GM23338 (cell line): Measurements from ENCODE around the gene ZNF35. TPM values are rescaled to one million over a fixed set of nuclear protein-coding genes. Genes with fewer than 3 reads are reported as not detected.

Source experiments
- ATAC-seq: fragments of 200-7000 bp; cut with Tn5 transposase; 3 replicates; pipeline ENCODE4 v1.9.1; 2020
- DNase-seq: peaks from one replicate; pipeline ENCODE4 v3.0.0-alpha.2; 2015; ENCODE audit warnings: low spot score
- H2AFZ ChIP-seq: fragments of 200-600 bp; sonication (generic); 2 replicates; pipeline ENCODE4 v1.8.0; 2016; ENCODE audit warnings: antibody characterized with exemption, mild to moderate bottlenecking, moderate library complexity
- H3F3A ChIP-seq: fragments of 200-600 bp; sonication (generic); replicated peaks from 2 replicates; pipeline ENCODE4 v1.8.0; 2017; ENCODE audit warnings: antibody characterized with exemption, mixed run types, low read depth
- H3K27ac ChIP-seq: fragments of 200-600 bp; sonication (generic); 2 replicates; pipeline ENCODE4 v1.6.1; 2016; ENCODE audit warnings: low read depth
- H3K27me3 ChIP-seq: fragments of 200-600 bp; sonication (generic); 2 replicates; pipeline ENCODE4 v1.8.0; 2016; ENCODE audit warnings: mild to moderate bottlenecking, mixed run types, moderate library complexity; ENCODE audit not compliant: insufficient read depth
- H3K36me3 ChIP-seq: fragments of 200-600 bp; sonication (generic); 2 replicates; pipeline ENCODE4 v1.8.0; 2016; ENCODE audit warnings: mild to moderate bottlenecking; ENCODE audit not compliant: insufficient read depth
- H3K4me1 ChIP-seq: fragments of 200-600 bp; sonication (generic); 2 replicates; pipeline ENCODE4 v1.8.0; 2016; ENCODE audit warnings: mild to moderate bottlenecking, moderate library complexity; ENCODE audit not compliant: insufficient read depth
- H3K4me2 ChIP-seq: fragments of 200-600 bp; sonication (generic); 2 replicates; pipeline ENCODE4 v1.7.1; 2017; ENCODE audit warnings: mixed run types
- H3K4me3 ChIP-seq: fragments of 200-600 bp; sonication (generic); 2 replicates; pipeline ENCODE4 v1.6.1; 2016; ENCODE audit warnings: mixed run types
- H3K79me2 ChIP-seq: fragments of 200-600 bp; sonication (generic); replicated peaks from 2 replicates; pipeline ENCODE4 v1.8.0; 2017; ENCODE audit warnings: mild to moderate bottlenecking; ENCODE audit not compliant: insufficient read depth
- H3K9me2 ChIP-seq: fragments of 200-600 bp; sonication (generic); 2 replicates; pipeline ENCODE4 v1.8.0; 2017; ENCODE audit not compliant: insufficient read depth
- H4K20me1 ChIP-seq: fragments of 200-600 bp; sonication (generic); replicated peaks from 2 replicates; pipeline ENCODE4 v1.8.0; 2017; ENCODE audit warnings: mild to moderate bottlenecking; ENCODE audit not compliant: insufficient read depth
- H3K27ac Mint-ChIP-seq: 2 replicates; pipeline ENCODE4 v1.8.0; 2020; ENCODE audit warnings: inconsistent platforms, mild to moderate bottlenecking, moderate library complexity, mixed read lengths
- H3K27me3 Mint-ChIP-seq: 3 replicates; pipeline ENCODE4 v1.8.0; 2022; ENCODE audit warnings: low read depth, mild to moderate bottlenecking, moderate library complexity, mixed read lengths, inconsistent platforms; ENCODE audit not compliant: insufficient read depth, poor library complexity
- H3K36me3 Mint-ChIP-seq: 3 replicates; pipeline ENCODE4 v1.8.0; 2021; ENCODE audit warnings: low read depth, mild to moderate bottlenecking, inconsistent platforms, moderate library complexity, mixed read lengths
- H3K4me1 Mint-ChIP-seq: 3 replicates; pipeline ENCODE4 v1.8.0; 2020; ENCODE audit warnings: mild to moderate bottlenecking, inconsistent platforms, mixed read lengths
- H3K4me3 Mint-ChIP-seq: 3 replicates; pipeline ENCODE4 v1.8.0; 2021; ENCODE audit warnings: moderate library complexity, mild to moderate bottlenecking, inconsistent platforms, mixed read lengths
- H3K9me3 Mint-ChIP-seq: 3 replicates; pipeline ENCODE4 v1.8.0; 2020; ENCODE audit warnings: moderate library complexity, mild to moderate bottlenecking, inconsistent platforms, mixed read lengths
- CREB1 ChIP-seq: fragments of 250-450 bp; sonication (Bioruptor Pico); IDR thresholded peaks from 2 replicates; pipeline ENCODE4 v1.5.0; 2020; ENCODE audit warnings: low read depth, mild to moderate bottlenecking, moderate library complexity
- ETS1 ChIP-seq: IDR thresholded peaks from 2 replicates; pipeline ENCODE4 v1.6.1; 2016; ENCODE audit warnings: antibody characterized with exemption
- EZH2 ChIP-seq: fragments of 200-600 bp; sonication (generic); IDR thresholded peaks from one replicate; pipeline ENCODE4 v1.8.0; 2017; ENCODE audit warnings: antibody characterized with exemption, mild to moderate bottlenecking, low read depth; ENCODE audit not compliant: unreplicated experiment
- EZH2phosphoT487 ChIP-seq: fragments of 200-600 bp; sonication (generic); IDR thresholded peaks from one replicate; pipeline ENCODE4 v1.8.1; 2018; ENCODE audit warnings: antibody characterized with exemption; ENCODE audit not compliant: unreplicated experiment
- NANOG ChIP-seq: IDR thresholded peaks from 2 replicates; pipeline ENCODE4 v1.6.1; 2016; ENCODE audit warnings: antibody characterized with exemption, borderline replicate concordance
- REST ChIP-seq: IDR thresholded peaks from one replicate; pipeline ENCODE4 v1.6.1; 2018; ENCODE audit warnings: antibody characterized with exemption; ENCODE audit not compliant: unreplicated experiment
- ZNF114 ChIP-seq: fragments of 250-450 bp; sonication (Bioruptor Pico); IDR thresholded peaks from 2 replicates; pipeline ENCODE4 v1.5.0; 2020; ENCODE audit warnings: mild to moderate bottlenecking, moderate library complexity
- polyA plus RNA-seq: library from polyadenylated mRNA; unstranded; fragments of >200 nt; fragmentation: Nextera tagmentation; extraction: Ambion mirVana; gene quantifications from 2 replicates; pipeline ENCODE4 v1.2.1, GENCODE V29; 2016
- total RNA-seq: library from RNA; depleted of rRNA; stranded (reverse); fragments of >200 nt; shearing (Covaris generic); gene quantifications from 2 replicates; pipeline ENCODE4 v1.2.3, GENCODE V29; 2014
- TF ChIP-seq, protein P1 (sequence below), 2 experiments: fragments of 200-600 bp in 1 of 2; sonication (generic) in 1 of 2; conservative IDR thresholded peaks; 2 replicates each; pipeline versions ENCODE4 v1.5.1 to v1.6.1; 2016 to 2017; ENCODE audit warnings: antibody characterized with exemption in 2 of 2, low read depth in 2 of 2, mild to moderate bottlenecking in 2 of 2, moderate library complexity in 1 of 2

The ZNF35 gene
- total and polyA plus RNA-seq, 2 experiments from 2014 or later = 18.5 to 26.2 TPM

GRCh38 chr3:44661189-44661588 is 12.7 kb downstream of the ZNF35 start:
- Mint-ChIP-seq H3K27ac (no peak overlapping the region), H3K4me1 (no peaks in the 10 kb centered on the region), H3K9me3 (no peaks in the 10 kb centered on the region; the same call in 2 of the 3 replicates), H3K27me3 (peaks cover 1% of the 10 kb centered on the region), H3K36me3 (peaks cover 57% of the 10 kb centered on the region), H3K4me3 (no peak overlapping the region)
- Histone ChIP-seq H2AFZ (no peak overlapping the region), H3K27ac (no peak overlapping the region), H3K79me2 (no peaks in the 10 kb centered on the region), H3K4me3 (no peak overlapping the region), H3K4me1 (no peaks in the 10 kb centered on the region), H3K4me2 (no peak overlapping the region), H3K27me3 (no peaks in the 10 kb centered on the region), H3K9me2 (no peaks in the 10 kb centered on the region), H3F3A (no peaks in the 10 kb centered on the region), H4K20me1 (peaks cover under 1% of the 10 kb centered on the region; the same call in 1 of the 2 replicates), H3K36me3 (peaks cover 20% of the 10 kb centered on the region)
- DNase-seq (peak; percentile 46), ATAC-seq (peak; percentile 63)
- TF ChIP-seq CREB1 = no peak
- TF ChIP-seq, protein P1, sequence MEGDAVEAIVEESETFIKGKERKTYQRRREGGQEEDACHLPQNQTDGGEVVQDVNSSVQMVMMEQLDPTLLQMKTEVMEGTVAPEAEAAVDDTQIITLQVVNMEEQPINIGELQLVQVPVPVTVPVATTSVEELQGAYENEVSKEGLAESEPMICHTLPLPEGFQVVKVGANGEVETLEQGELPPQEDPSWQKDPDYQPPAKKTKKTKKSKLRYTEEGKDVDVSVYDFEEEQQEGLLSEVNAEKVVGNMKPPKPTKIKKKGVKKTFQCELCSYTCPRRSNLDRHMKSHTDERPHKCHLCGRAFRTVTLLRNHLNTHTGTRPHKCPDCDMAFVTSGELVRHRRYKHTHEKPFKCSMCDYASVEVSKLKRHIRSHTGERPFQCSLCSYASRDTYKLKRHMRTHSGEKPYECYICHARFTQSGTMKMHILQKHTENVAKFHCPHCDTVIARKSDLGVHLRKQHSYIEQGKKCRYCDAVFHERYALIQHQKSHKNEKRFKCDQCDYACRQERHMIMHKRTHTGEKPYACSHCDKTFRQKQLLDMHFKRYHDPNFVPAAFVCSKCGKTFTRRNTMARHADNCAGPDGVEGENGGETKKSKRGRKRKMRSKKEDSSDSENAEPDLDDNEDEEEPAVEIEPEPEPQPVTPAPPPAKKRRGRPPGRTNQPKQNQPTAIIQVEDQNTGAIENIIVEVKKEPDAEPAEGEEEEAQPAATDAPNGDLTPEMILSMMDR (conservative IDR thresholded peaks at IDR 0.05; ENCODE audit: low read depth in 2 of 2) = peak; percentile 37 to 57

DNA sequence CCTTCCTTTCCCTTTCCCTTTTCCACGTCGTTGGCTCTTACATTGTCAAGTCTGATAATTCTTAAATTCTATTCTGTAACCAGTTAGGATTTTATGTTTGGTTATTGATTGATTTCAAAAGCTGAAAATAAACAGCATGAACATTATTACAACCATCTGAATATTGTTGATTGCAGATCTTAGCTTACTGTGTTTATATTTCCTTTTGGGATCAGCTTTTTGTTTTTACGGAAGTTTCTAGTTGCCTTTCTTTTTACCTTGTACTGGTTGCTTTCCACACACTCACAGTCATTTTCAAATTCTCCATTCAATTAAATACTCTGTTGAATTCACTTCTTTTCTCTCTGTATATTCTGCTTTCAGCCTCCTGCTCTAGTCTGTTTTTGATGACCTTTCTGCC is 16.6 kb downstream of the ZNF35 start:
- Histone ChIP-seq H2AFZ (no peak overlapping the region), H3K4me3 (no peak overlapping the region), H3K4me2 (no peak overlapping the region), H3K4me1 (no peaks in the 10 kb centered on the region), H3F3A (no peaks in the 10 kb centered on the region), H3K36me3 (no peaks in the 10 kb centered on the region), H3K9me2 (no peaks in the 10 kb centered on the region), H3K27ac (no peak overlapping the region), H3K79me2 (no peaks in the 10 kb centered on the region), H4K20me1 (peaks cover 6% of the 10 kb centered on the region), H3K27me3 (no peaks in the 10 kb centered on the region)
- H3K27me3 Mint-ChIP-seq = peaks cover 4% of the 10 kb centered on the region
- TF ChIP-seq EZH2 (no peak), NANOG (no peak), EZH2phosphoT487 (no peak), ZNF114 (CRISPR knock-in tag) (no peak), CREB1 (no peak), REST (no peak), ETS1 (no peak)
- TF ChIP-seq, protein P1 (conservative IDR thresholded peaks at IDR 0.05; ENCODE audit: low read depth in 2 of 2) = no peak
- H3K36me3 Mint-ChIP-seq = peaks cover 20% of the 10 kb centered on the region
- DNase-seq = no peak
- no peaks in the 10 kb centered on the region for H3K4me1 Mint-ChIP-seq
- no peak for ATAC-seq
- no peaks in the 10 kb centered on the region; the same call in 2 of the 3 replicates for H3K9me3 Mint-ChIP-seq
- H3K4me3 Mint-ChIP-seq = no peak overlapping the region
- H3K27ac Mint-ChIP-seq = no peak overlapping the region
